GM19351 (cell line): ENCODE measurements around the gene PTK7.
"Not testable (repeated sequence)": the region's sequence is repeated elsewhere in the genome, so short reads cannot be mapped to it uniquely, and the experiment has no call there.

Source experiments
- ATAC-seq: cut with Tn5 transposase; IDR thresholded peaks from one replicate; pipeline ENCODE4 v1.9.1; 2021; ENCODE audit warnings: mild to moderate bottlenecking, moderate library complexity; ENCODE audit not compliant: unreplicated experiment

The PTK7 gene

GRCh38 chr6:43075670-43076463 lies at the start of gene PTK7:
PTK7 (plus strand) TSS chr6:43076314; CDS start chr6:43076489, 175 bp downstream.
- no peak for ATAC-seq

DNA sequence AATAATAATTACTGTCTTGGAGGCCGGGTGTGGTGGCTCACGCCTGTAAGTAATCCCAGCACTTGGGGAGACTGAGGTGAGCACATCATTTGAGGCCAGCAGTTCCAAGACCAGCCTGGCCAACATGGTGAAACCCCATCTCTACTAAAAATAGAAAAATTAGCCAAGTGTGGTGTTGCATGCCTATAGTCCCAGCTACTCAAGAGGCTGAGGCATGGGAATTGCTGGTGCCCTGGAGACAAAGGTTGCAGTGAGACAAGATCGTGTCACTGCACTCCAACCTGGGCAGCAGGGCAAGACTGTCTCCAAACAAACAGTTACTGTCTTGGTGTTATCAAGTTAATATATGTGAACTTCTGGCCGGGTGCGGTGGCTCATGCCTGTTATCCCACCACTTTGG lies 49.7 kb upstream of the PTK7 start:
- no peak for ATAC-seq

DNA sequence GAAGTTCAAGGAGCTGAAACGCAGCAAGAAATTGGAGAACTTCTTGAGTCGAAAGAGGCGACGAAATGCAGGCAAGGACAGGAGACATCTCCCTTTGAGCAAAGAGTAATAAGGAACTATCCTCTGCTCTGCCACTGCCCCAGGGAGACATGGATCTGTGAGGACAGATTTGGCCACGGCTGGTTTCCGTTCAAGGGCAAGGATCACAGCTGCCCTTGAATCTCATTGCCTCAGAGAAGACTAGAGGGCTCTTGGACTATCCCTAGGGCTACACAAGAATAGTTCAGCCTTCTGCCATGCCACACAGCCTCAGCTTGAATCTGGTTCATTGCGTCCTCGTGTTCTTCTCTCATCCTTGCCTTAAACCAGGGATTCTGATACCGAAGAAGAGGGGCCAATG lies 47.0 kb upstream of the PTK7 start:
- no peak for ATAC-seq

DNA sequence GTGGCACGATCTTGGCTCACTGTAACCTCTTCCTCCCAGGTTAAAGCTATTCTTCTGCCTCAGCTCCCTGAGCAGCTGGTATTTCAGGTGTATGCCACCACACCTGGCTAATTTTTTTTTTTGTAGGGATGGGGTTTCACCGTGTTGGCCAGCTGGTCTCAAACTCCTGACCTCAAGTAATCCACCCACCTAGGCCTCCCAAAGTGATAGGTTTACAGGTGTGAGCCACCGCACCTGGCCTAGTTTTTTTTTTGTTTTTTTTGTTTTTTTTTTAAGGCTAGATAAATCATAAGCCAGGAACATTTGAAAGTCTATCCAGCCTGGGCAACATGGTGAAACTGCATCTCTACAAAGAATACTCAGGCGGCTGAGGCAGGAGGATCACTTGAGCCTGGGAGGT lies 43.8 kb upstream of the PTK7 start:
- ATAC-seq: no peak

GRCh38 chr6:43033496-43034189 lies 42.5 kb upstream of the PTK7 start:
- ATAC-seq: no peak

GRCh38 chr6:43034190-43034525 lies 42.0 kb upstream of the PTK7 start:
- no peak for ATAC-seq

DNA sequence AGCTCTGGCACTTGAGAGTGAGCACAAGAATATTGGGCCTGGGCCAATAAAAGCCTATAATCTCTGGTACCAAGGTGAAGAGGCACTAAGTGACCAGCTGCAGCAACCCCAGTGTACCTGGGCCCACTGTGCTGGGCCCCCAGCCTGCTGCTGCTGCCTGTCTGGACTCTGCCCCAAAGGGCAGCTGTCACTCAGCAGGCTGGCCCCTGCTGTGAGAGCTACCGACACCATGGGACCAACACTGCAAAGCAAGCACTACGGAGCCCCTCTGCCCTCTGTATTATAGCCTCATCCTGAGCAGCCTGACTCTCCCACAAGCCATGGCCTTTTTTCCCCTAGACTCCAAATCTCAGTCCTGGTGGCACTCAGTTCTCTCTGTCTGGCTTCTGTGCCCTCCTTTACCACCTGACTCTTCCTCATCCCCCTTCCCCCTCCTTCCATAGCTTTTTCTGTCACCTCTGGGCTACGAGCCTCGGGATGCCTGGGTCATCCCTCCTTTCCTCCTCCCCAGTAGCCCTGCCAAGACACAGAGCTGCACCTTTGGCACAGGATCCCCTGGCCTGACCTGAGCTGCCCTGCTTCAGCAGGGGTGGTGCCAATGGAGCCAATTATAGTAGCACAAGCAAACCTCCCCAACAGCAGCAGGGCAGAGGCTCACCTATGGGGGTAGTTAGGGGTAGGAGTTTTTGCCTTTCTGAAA lies 40.5 kb upstream of the PTK7 start:
- no peak for ATAC-seq

GRCh38 chr6:43036712-43037111 lies 39.4 kb upstream of the PTK7 start:
- ATAC-seq: no peak

DNA sequence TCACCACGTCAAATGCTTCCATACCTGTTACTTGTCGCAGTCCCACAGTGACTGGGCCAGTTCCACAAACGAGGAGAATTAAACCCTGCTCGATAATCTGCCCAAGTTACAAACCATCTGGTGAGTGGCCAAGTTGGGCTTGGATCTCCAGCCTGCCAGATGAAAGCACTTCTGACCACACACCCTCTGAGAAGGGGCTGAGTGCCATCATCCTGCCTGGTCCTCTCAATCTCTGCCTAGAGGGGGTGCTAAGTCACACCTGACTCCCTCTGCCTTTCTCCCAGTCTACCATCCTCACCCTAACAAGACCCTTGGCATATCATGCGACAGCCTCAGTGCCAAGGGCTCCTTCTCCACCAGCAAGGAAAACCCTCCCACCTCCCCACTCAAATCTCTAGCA lies 38.9 kb upstream of the PTK7 start:
- ATAC-seq: no peak

DNA sequence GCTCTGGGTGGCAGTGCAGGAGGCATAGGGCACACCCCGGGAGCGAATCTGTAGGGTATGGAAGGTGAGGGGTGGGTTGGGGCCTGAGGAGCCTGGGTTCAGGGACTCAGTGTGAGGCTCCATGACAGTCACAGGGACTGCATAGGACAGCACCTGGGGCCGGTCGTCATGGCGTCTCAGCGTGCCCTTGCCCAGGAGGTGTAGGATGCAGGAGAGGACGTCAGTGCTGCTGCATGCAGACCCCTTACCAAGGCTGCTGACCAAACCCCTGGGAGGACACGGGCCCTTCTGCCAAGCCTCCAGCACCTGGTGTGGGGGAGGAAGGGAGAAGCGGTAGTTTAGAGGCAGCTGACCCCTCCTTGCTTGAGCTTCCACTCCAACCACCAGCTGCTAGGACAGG lies 38.4 kb upstream of the PTK7 start:
- ATAC-seq: no peak

DNA sequence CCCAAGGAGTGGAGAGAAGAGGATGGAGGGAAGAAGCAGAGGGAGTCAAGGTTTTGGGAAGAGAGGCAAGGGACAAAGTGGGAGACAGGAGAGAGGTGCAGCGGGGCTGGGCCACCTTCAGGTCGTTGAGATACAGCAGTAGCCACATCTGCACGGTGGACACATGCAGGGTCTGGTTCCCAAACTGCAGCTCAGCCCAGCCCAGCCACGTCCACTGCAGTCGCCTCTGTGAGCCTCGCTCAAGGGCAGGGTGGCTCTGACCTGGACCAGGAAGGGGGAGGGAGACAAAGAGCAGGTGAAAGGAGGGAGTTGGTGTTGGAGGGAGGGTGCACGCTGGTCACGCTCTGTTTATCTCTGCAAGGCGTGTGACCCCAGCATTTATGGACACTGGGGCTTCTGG lies 37.4 kb upstream of the PTK7 start:
- no peak for ATAC-seq

GRCh38 chr6:43040542-43041257 lies 35.4 kb upstream of the PTK7 start:
- no peak for ATAC-seq

DNA sequence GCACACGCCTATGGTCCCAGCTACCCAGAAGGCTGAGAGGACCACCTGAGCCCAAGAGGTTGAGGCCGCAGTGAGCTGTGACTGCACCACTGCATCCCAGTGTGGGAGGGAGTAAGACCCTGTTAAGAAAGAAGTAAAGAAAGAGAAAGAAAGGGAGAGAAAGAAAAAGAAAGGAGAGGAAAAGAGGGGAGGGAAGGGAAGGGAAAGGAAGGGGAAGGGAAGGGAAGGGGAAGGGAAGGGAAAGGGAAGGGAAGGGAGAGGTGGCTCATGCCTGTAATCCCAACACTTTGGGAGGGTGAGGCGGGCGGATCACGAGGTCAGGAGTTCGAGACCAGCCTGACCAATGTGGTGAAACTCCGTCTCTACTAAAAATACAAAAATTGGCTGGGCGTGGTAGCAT lies 34.6 kb upstream of the PTK7 start:
- ATAC-seq: not testable (repeated sequence)

DNA sequence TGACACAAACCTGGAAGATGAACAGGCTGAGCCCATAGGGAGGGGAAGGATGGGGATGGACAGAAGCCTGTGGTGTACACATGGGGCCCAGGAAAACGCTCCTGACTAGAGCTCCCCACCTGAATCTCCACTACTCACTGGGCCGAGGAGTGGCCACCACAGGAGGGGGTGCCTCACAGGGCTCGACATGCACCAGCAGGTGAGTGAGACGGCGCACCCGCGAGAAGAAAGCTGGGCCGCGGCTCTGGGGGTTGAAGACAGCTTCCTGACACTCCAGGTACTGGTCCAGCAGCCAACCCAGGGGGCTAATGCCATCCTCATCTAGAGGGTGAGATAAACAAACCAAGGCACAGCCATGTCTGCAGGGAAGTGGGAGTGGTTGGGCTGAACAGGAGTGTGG lies 32.8 kb upstream of the PTK7 start:
- ATAC-seq: no peak

GRCh38 chr6:43045371-43045930 lies 30.7 kb upstream of the PTK7 start:
- no peak for ATAC-seq

- no peak for ATAC-seq
Measured at GRCh38 chr6:43047998-43048397, 28.1 kb upstream of the PTK7 start.

- ATAC-seq: no peak
Measured at GRCh38 chr6:43050981-43051380, 25.1 kb upstream of the PTK7 start.

GRCh38 chr6:43052225-43052841 lies 23.8 kb upstream of the PTK7 start:
- no peak for ATAC-seq

DNA sequence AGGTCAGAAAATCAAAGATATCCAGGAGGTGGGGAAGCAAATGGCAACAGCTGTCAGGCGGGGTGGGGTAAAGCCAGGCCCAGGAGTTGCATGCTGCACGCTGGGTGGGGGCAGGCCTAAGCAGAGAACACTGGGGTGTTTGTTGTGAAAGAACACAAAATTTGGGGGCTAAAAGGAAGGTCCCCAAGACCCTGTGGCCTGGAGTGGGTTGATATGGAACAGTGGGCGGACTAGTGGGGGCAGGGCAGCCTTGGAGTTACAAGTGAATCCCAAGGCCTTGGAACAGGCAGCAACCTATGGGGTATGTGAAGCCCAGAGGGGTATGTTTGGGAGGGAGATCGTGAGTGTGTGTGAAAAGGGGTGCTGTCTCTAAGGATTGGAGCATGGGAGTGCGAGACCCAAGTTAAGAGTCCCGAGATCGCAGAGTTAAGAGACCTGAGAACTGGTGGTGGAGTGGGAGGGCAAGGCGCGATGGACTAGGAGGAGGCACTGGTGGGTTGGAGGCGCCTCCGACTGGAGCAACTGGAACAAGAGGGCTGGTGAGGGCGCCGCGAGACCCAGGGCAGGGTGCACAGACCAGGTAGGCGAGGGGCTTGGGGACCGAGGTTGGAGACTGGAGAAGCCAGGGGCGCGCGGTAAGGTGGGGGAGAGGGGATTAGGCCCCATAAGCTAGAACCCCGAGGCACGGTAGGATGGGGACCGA lies 23.1 kb upstream of the PTK7 start:
- peak; percentile 33 for ATAC-seq
